ENCODE data around the gene CIP2A.

DNA sequence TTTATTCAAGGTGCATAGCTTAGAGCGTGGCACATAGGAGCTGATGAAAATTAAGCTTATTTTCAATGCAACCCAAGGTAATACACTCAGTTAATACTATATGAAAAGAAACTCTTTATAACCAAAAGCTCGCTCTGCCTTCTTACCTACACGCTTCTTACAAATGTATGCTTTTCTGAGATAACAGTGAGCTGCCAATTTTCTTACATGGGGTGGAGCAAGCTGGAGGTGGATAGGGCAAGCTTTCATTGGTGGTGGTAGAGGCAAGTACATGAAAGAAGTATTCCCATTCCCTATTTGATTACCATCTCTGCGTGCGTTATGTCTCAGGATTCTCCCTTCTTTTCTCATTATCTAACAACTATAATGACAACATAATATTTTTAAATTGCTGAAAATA, 9.1 kb upstream of the CIP2A start:
- TF ChIP-seq, protein P1, sequence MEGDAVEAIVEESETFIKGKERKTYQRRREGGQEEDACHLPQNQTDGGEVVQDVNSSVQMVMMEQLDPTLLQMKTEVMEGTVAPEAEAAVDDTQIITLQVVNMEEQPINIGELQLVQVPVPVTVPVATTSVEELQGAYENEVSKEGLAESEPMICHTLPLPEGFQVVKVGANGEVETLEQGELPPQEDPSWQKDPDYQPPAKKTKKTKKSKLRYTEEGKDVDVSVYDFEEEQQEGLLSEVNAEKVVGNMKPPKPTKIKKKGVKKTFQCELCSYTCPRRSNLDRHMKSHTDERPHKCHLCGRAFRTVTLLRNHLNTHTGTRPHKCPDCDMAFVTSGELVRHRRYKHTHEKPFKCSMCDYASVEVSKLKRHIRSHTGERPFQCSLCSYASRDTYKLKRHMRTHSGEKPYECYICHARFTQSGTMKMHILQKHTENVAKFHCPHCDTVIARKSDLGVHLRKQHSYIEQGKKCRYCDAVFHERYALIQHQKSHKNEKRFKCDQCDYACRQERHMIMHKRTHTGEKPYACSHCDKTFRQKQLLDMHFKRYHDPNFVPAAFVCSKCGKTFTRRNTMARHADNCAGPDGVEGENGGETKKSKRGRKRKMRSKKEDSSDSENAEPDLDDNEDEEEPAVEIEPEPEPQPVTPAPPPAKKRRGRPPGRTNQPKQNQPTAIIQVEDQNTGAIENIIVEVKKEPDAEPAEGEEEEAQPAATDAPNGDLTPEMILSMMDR (IDR thresholded peaks at IDR 0.05), result no peak
- TF ChIP-seq POLR2A (IDR thresholded peaks at IDR 0.05) (no peak), POLR2AphosphoS5 (IDR thresholded peaks at IDR 0.05; ENCODE audit: insufficient read depth in 1 of 2, low read depth in 1 of 2) (no peak)

Data from vagina (tissue), 2 donors.